HCT116 (cell line): ENCODE measurements around the gene NAALADL2. TPM values are rescaled to one million over a fixed set of nuclear protein-coding genes. Genes with fewer than 3 reads are reported as not detected.

ENCODE experiments used
- ATAC-seq: fragments of 200-7000 bp; cut with Tn5 transposase; 2 replicates; pipeline ENCODE4 v1.9.1; 2020; ENCODE audit warnings: mild to moderate bottlenecking, moderate library complexity
- BruUV-seq: library from RNA; stranded (reverse); fragments of 400-500 nt; replicated peaks from 2 replicates; lab custom pipeline; 2021; lab: Mats Ljungman, UMichigan
- CTCF ChIA-PET: fragments of 300-600 bp; sonication (Branson Sonifier 250); formaldehyde crosslinking; loops from one replicate; lab custom pipeline; 2021; ENCODE audit warnings: antibody characterized with exemption; lab: Charles Lee
- POLR2A ChIA-PET: fragments of 300-600, 350-600 bp; sonication (Branson Sonifier 250); formaldehyde crosslinking; loops from one replicate; lab custom pipeline; 2021; ENCODE audit warnings: antibody characterized with exemption; lab: Charles Lee
- RAD21 ChIA-PET, 2 experiments: fragments of 300-600 bp; sonication (Branson Sonifier 250); formaldehyde crosslinking; loops; one replicate each; lab custom pipeline; 2023; ENCODE audit warnings: low total read pairs in 2 of 2; ENCODE audit not compliant: uncharacterized antibody in 2 of 2, unreplicated experiment in 2 of 2, low non-redundant PET in 1 of 2; lab: Charles Lee
- DNase-seq: peaks from one replicate; pipeline ENCODE4 v3.0.0-alpha.2; 2010; ENCODE audit warnings: low read depth, low spot score
- H2AFZ ChIP-seq: fragments of 200-600 bp; shearing (Covaris generic), sonication (generic); 2 replicates; pipeline ENCODE4 v1.6.1; 2017; ENCODE audit warnings: low read depth, mixed run types, mixed read lengths, antibody characterized with exemption, low read length; ENCODE audit not compliant: poor library complexity, severe bottlenecking
- H3K27ac ChIP-seq: 2 replicates; pipeline ENCODE4 v1.5.1; 2012; ENCODE audit warnings: low read depth, low read length
- H3K27me3 ChIP-seq: fragments of 200-600 bp; sonication (generic); 2 replicates; pipeline ENCODE4 v1.6.1; 2016; ENCODE audit warnings: mixed run types, low read length, mixed read lengths; ENCODE audit not compliant: insufficient read depth
- H3K36me3 ChIP-seq, 2 experiments: fragments of 200-500 bp in 1 of 2; fragments of 200-600 bp in 1 of 2; sonication (Bioruptor generic) in 1 of 2; sonication (generic) in 1 of 2; 2 replicates each; pipeline versions ENCODE4 v1.5.1 to v1.6.1; 2014 to 2016; ENCODE audit warnings: low read length in 2 of 2, inconsistent platforms in 1 of 2, mixed read lengths in 1 of 2, mixed run types in 1 of 2; ENCODE audit not compliant: insufficient read depth in 2 of 2, control insufficient read depth in 1 of 2
- H3K4me1 ChIP-seq, 2 experiments: fragments of 200-600 bp in 1 of 2; sonication (generic) in 1 of 2; 2 replicates each; pipeline versions ENCODE4 v1.5.1 to v1.6.1; 2012 to 2017; ENCODE audit warnings: low read length in 2 of 2, inconsistent platforms in 1 of 2, mild to moderate bottlenecking in 1 of 2, mixed read lengths in 1 of 2, mixed run types in 1 of 2, moderate library complexity in 1 of 2; ENCODE audit not compliant: insufficient read depth in 2 of 2, control insufficient read depth in 1 of 2
- H3K4me2 ChIP-seq: fragments of 200-600 bp; sonication (generic); 2 replicates; pipeline ENCODE4 v1.6.1; 2017; ENCODE audit warnings: mixed run types, low read length, mixed read lengths
- H3K4me3 ChIP-seq, 2 experiments: fragments of 200-600 bp in 1 of 2; sonication (generic) in 1 of 2; replicated peaks in 1 of 2; 2 replicates each; pipeline ENCODE4 v1.5.1; 2011 to 2016; ENCODE audit warnings: low read length in 2 of 2, control low read depth in 1 of 2, low read depth in 1 of 2, mild to moderate bottlenecking in 1 of 2, mixed read lengths in 1 of 2, mixed run types in 1 of 2
- H3K79me2 ChIP-seq: fragments of 200-600 bp; sonication (generic); 2 replicates; pipeline ENCODE4 v1.6.1; 2017; ENCODE audit warnings: mild to moderate bottlenecking, mixed run types, low read length, moderate library complexity, mixed read lengths; ENCODE audit not compliant: insufficient read depth
- H3K9ac ChIP-seq: fragments of 200-600 bp; sonication (generic); 2 replicates; pipeline ENCODE4 v1.6.1; 2016; ENCODE audit warnings: low read length, mixed read lengths
- H3K9me2 ChIP-seq: fragments of 200-600 bp; sonication (generic), shearing (Covaris generic); 2 replicates; pipeline ENCODE4 v1.6.1; 2017; ENCODE audit warnings: mixed run types, mild to moderate bottlenecking, moderate library complexity; ENCODE audit not compliant: insufficient read depth
- H3K9me3 ChIP-seq, 2 experiments: fragments of 200-500 bp in 1 of 2; fragments of 200-600 bp in 1 of 2; sonication (Bioruptor generic) in 1 of 2; sonication (generic) in 1 of 2; 2 replicates each; pipeline ENCODE4 v1.6.1; 2014 to 2017; ENCODE audit warnings: low read length in 2 of 2, mixed read lengths in 2 of 2, inconsistent platforms in 1 of 2, low read depth in 1 of 2, mild to moderate bottlenecking in 1 of 2, mixed run types in 1 of 2, moderate library complexity in 1 of 2; ENCODE audit not compliant: control insufficient read depth in 1 of 2, insufficient read depth in 1 of 2
- H4K20me1 ChIP-seq: fragments of 200-600 bp; sonication (generic), shearing (Covaris generic); 2 replicates; pipeline ENCODE4 v1.6.1; 2017; ENCODE audit warnings: mixed run types, mild to moderate bottlenecking, moderate library complexity; ENCODE audit not compliant: insufficient read depth
- CBX3 ChIP-seq: IDR thresholded peaks from 2 replicates; pipeline ENCODE4 v1.6.1; 2012; ENCODE audit warnings: low read depth
- CEBPB ChIP-seq: IDR thresholded peaks from 2 replicates; pipeline ENCODE4 v1.6.1; 2012; ENCODE audit warnings: low read depth
- CTCF ChIP-seq, 3 experiments: fragments of 200-600 bp in 1 of 3; sonication (generic) in 1 of 3; IDR thresholded peaks in 2 of 3; conservative IDR thresholded peaks in 1 of 3; 2 replicates each; pipeline ENCODE4 v1.5.1; 2012 to 2017; ENCODE audit warnings: low read depth in 2 of 3, low read length in 2 of 3, antibody characterized with exemption in 1 of 3, borderline replicate concordance in 1 of 3, control low read depth in 1 of 3, mild to moderate bottlenecking in 1 of 3, mixed read lengths in 1 of 3, mixed run types in 1 of 3, moderate library complexity in 1 of 3; ENCODE audit not compliant: insufficient read depth in 1 of 3
- EGR1 ChIP-seq: IDR thresholded peaks from 2 replicates; pipeline ENCODE4 v1.6.1; 2012; ENCODE audit warnings: low read depth
- ELF1 ChIP-seq: IDR thresholded peaks from 2 replicates; pipeline ENCODE4 v1.6.1; 2012; ENCODE audit warnings: low read depth, borderline replicate concordance
- EZH2 ChIP-seq: fragments of 200-600 bp; sonication (generic); IDR thresholded peaks from 2 replicates; pipeline ENCODE4 v1.6.1; 2017; ENCODE audit warnings: antibody characterized with exemption, mixed run types
- FOSL1 ChIP-seq: IDR thresholded peaks from 2 replicates; pipeline ENCODE4 v1.6.1; 2012; ENCODE audit warnings: low read depth
- JUND ChIP-seq: IDR thresholded peaks from 2 replicates; pipeline ENCODE4 v1.6.1; 2012
- POLR2AphosphoS5 ChIP-seq: IDR thresholded peaks from 2 replicates; pipeline ENCODE4 v1.6.1; 2011; ENCODE audit warnings: mild to moderate bottlenecking, low read depth, low read length, moderate library complexity
- RAD21 ChIP-seq: IDR thresholded peaks from 2 replicates; pipeline ENCODE4 v1.6.1; 2012; ENCODE audit warnings: low read depth, mild to moderate bottlenecking
- REST ChIP-seq: IDR thresholded peaks from 2 replicates; pipeline ENCODE4 v1.6.1; 2012; ENCODE audit warnings: low read depth
- SP1 ChIP-seq: IDR thresholded peaks from 2 replicates; pipeline ENCODE4 v1.6.1; 2012; ENCODE audit warnings: low read depth
- SRF ChIP-seq: IDR thresholded peaks from 2 replicates; pipeline ENCODE4 v1.6.1; 2012; ENCODE audit warnings: low read depth
- TCF7L2 ChIP-seq: IDR thresholded peaks from 2 replicates; pipeline ENCODE4 v1.7.0; 2011; ENCODE audit warnings: borderline replicate concordance, inconsistent platforms; ENCODE audit not compliant: insufficient read depth, insufficient read length; ENCODE audit errors: extremely low read depth
- YY1 ChIP-seq: IDR thresholded peaks from 2 replicates; pipeline ENCODE4 v1.6.1; 2011; ENCODE audit warnings: low read length, low read depth, moderate library complexity, mild to moderate bottlenecking; ENCODE audit not compliant: insufficient replicate concordance; ENCODE audit errors: extremely low read depth
- ZFX ChIP-seq: fragments of 450-650 bp; IDR thresholded peaks from 2 replicates; pipeline ENCODE4 v1.6.1; 2017
- ZNF274 ChIP-seq: fragments of 200-500 bp; sonication (Bioruptor generic); IDR thresholded peaks from 2 replicates; pipeline ENCODE4 v1.6.1; 2014; ENCODE audit warnings: mild to moderate bottlenecking, low read depth, low read length, inconsistent platforms
- intact Hi-C: fragments of 100-400 bp; cut with micrococcal nuclease; formaldehyde crosslinking; loops from 2 replicates; pipeline ENCODE4 v1.10.0; 2022
- total RNA-seq: library from RNA; stranded (reverse); gene quantifications from one replicate; pipeline ENCODE4 v1.2.1, GENCODE V29; 2021; ENCODE audit not compliant: unreplicated experiment
- TF ChIP-seq, protein P1 (sequence below): IDR thresholded peaks from 2 replicates; pipeline ENCODE4 v1.6.1; 2011; ENCODE audit warnings: mild to moderate bottlenecking, low read length, moderate library complexity; ENCODE audit not compliant: insufficient replicate concordance; ENCODE audit errors: extremely low read depth
- TF ChIP-seq, protein P2 (sequence below): IDR thresholded peaks from 2 replicates; pipeline ENCODE4 v1.6.1; 2012
- TF ChIP-seq, protein P3 (sequence below): IDR thresholded peaks from 2 replicates; pipeline ENCODE4 v1.6.1; 2012

Gene NAALADL2
- total RNA-seq, 1 experiment from 2014 or later: 2.9 TPM

DNA sequence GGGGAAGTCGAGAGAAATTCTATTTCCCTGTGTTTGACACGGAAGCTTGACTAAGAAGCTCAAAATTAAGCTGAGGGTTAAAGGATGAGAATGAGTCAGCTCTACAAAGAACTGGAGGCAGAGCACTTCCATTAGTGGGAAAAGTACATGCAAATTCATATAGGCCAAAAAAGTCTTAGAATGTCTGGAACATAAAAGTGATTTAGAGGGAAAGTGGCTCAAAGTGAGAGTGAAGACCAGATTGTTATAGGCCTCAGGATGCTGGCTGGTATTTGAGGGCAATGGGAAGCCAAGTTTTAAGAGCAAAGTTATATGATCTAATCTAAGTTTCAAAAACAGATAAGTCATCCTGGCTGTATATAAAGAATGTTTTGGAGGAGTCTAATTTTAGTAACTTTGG is 857.3 kb downstream of the NAALADL2 start:
- intact Hi-C loops: no loop called here
- no peaks in the 10 kb centered on the region for H3K27me3 ChIP-seq
- no peak overlapping the region for H3K27ac ChIP-seq
- DNase-seq (no peak), ATAC-seq (no peak)
- BruUV-seq: no TSS peak
- no peak overlapping the region for H3K4me3 ChIP-seq
- no peaks in the 10 kb centered on the region for H3K9me3 ChIP-seq
- CTCF ChIA-PET: no interaction called here
- H3K4me2 ChIP-seq: no peak overlapping the region
- H3K36me3 ChIP-seq: no peaks in the 10 kb centered on the region
- no peaks in the 10 kb centered on the region for H3K9me2 ChIP-seq
- no peak overlapping the region for H3K9ac ChIP-seq
- H4K20me1 ChIP-seq: no peaks in the 10 kb centered on the region
- H2AFZ ChIP-seq: no peak overlapping the region
- H3K4me1 ChIP-seq: no peaks in the 10 kb centered on the region
- RAD21 ChIA-PET: no interaction called here
- POLR2A ChIA-PET: no interaction called here
- TF ChIP-seq ELF1 (no peak), ZNF274 (no peak), SRF (no peak), ZFX (no peak), CEBPB (no peak), CBX3 (no peak), YY1 (no peak), JUND (no peak), SP1 (no peak), POLR2AphosphoS5 (no peak), CTCF (IDR thresholded peaks at IDR 0.05 in 2 of 3, conservative IDR thresholded peaks at IDR 0.05 in 1 of 3; ENCODE audit: borderline replicate concordance in 1 of 3, insufficient read depth in 1 of 3, low read depth in 2 of 3, low read length in 2 of 3) (no peak), FOSL1 (no peak), RAD21 (no peak), EZH2 (no peak), TCF7L2 (no peak), REST (no peak), EGR1 (no peak)
- TF ChIP-seq, protein P1, sequence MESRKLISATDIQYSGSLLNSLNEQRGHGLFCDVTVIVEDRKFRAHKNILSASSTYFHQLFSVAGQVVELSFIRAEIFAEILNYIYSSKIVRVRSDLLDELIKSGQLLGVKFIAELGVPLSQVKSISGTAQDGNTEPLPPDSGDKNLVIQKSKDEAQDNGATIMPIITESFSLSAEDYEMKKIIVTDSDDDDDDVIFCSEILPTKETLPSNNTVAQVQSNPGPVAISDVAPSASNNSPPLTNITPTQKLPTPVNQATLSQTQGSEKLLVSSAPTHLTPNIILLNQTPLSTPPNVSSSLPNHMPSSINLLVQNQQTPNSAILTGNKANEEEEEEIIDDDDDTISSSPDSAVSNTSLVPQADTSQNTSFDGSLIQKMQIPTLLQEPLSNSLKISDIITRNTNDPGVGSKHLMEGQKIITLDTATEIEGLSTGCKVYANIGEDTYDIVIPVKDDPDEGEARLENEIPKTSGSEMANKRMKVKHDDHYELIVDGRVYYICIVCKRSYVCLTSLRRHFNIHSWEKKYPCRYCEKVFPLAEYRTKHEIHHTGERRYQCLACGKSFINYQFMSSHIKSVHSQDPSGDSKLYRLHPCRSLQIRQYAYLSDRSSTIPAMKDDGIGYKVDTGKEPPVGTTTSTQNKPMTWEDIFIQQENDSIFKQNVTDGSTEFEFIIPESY: no peak
- TF ChIP-seq, protein P2, sequence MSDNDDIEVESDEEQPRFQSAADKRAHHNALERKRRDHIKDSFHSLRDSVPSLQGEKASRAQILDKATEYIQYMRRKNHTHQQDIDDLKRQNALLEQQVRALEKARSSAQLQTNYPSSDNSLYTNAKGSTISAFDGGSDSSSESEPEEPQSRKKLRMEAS: no peak
- TF ChIP-seq, protein P3, sequence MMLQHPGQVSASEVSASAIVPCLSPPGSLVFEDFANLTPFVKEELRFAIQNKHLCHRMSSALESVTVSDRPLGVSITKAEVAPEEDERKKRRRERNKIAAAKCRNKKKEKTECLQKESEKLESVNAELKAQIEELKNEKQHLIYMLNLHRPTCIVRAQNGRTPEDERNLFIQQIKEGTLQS: no peak
- no peaks in the 10 kb centered on the region; the same call in 1 of the 2 replicates for H3K79me2 ChIP-seq
